NCI-H2029 treated with DMSO at 0.1 percent for 48 hours (cell line): ENCODE results near the gene MOV10L1.

ENCODE experiments used
- DNase-seq: peaks from one replicate; lab custom pipeline; 2025; lab: John Stamatoyannopoulos, UW

MOV10L1 gene

DNA sequence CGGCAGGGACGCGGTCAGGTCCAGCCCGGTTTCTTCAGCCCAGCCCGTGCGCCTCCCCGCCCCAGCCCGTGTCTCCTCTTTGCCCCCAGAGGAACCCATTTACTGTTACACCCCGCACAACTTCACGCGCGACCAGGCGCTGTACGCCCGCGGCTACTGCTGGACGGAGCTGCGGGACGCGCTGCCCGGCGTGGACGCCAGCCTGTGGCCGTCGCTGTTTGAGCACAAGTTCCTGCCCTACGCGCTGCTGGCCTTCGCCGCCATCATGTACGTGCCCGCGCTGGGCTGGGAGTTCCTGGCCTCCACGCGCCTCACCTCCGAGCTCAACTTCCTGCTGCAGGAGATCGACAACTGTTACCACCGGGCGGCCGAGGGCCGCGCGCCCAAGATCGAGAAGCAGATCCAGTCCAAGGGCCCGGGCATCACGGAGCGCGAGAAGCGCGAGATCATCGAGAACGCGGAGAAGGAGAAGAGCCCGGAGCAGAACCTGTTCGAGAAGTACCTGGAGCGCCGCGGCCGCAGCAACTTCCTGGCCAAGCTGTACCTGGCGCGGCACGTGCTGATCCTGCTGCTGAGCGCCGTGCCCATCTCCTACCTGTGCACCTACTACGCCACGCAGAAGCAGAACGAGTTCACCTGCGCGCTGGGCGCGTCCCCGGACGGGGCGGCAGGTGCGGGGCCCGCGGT, 87.2 kb downstream of the MOV10L1 start:
- DNase-seq: no peak

- no peak for DNase-seq
Measured at GRCh38 chr22:50177537-50178470, 88.0 kb downstream of the MOV10L1 start.

DNA sequence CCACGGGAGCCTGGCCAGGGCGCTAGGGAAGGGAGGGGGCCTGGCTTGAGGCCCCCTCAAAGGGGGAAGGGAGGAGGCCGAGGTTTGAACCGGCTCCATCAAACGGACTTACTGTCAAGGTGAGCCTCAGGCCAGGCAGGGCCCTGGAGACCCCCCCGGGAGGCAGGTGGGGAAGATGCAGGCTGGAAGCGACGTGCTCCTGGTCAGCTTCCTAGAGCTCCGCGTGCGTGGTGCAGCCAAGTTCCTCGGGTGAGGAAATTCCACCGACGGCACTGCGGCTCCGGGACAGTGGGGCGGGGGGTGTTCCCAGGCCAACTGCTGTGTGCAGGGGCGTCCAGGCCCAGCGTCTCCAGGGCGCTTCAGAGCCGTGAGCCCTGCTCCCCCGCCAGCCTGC, 88.7 kb downstream of the MOV10L1 start:
- DNase-seq: no peak

GRCh38 chr22:50178871-50179869, 89.4 kb downstream of the MOV10L1 start:
- DNase-seq: no peak

DNA sequence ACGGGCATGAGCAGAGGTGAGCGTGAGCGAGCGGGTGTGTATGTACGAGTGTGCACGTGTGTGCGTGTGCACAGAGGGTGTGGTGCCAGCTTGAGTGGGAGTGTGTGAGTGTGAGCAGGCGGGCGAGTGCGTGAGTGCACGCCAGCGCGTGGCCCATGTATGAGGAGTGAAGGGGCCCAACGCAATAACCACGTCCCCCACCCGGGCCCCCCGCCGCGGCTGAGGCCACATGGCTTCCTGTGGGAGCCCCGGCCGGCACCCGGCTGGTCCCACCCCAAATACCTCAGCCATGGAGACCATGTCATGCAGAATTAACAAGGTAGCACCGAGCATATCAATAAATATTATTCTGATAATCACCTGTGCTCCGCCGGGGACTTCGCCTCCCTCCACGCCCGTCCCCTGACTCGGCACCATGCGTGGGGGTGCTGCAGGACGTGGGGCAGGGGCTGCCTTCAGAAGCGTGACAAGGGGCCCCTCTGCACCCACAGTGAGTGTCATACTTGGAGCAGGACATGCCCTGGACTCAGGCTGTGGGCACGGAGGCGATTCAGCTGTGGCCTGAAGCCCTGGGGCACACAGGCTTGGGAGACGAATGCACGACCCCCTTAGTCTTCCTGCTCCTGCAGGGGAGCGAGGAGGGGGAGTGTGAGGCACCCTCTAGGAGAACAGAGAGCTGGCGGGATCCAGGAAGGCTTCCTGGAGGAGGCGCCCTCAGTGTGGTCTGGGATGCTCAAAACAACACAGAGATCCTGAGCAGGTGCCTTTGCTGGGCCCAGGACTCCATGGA, 90.3 kb downstream of the MOV10L1 start:
- no peak for DNase-seq

GRCh38 chr22:50180727-50181521, 91.1 kb downstream of the MOV10L1 start:
- DNase-seq: no peak

GRCh38 chr22:50182176-50183081, 92.6 kb downstream of the MOV10L1 start:
- peak; percentile 65 for DNase-seq

DNA sequence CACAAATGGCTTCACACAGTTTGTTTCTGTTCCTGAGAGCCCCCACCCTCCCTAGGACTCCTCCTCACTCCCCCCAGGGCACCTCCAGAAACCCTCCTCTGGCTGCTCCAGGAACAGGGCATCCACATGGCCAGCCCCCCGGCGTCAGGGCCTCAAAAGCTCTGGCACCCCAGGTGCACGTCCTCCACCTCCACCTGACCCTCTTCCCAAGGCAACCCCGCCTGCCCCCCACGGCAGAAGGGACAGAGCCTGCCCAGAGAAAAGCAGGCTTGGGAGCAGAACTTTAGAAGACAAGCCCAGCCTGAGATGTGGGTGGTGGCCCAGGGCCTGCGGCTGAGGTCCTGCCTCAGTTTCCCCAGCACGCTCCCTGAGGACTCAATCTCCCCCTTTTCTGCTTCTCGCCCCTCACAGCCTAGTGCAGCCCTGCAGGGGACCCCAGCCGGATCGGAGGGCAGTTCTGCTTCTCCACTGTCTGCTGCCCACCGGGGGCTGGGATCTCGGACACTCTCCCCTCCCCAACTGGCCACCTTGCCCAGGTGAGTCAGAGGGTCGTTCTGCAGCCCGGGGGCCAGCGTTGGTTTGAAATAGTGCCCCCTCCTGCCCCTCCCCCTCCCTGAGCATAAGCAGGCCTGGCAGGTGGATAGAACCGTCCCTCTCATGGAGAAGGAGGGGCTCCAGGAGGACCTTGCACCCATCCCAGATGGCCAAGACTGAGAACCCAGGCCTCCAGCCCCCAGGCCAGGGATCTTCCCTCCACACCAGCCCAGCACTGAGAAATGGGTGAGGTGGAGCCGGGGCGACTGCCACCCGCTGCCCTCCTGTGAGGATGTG, 93.5 kb downstream of the MOV10L1 start:
- no peak for DNase-seq

DNA sequence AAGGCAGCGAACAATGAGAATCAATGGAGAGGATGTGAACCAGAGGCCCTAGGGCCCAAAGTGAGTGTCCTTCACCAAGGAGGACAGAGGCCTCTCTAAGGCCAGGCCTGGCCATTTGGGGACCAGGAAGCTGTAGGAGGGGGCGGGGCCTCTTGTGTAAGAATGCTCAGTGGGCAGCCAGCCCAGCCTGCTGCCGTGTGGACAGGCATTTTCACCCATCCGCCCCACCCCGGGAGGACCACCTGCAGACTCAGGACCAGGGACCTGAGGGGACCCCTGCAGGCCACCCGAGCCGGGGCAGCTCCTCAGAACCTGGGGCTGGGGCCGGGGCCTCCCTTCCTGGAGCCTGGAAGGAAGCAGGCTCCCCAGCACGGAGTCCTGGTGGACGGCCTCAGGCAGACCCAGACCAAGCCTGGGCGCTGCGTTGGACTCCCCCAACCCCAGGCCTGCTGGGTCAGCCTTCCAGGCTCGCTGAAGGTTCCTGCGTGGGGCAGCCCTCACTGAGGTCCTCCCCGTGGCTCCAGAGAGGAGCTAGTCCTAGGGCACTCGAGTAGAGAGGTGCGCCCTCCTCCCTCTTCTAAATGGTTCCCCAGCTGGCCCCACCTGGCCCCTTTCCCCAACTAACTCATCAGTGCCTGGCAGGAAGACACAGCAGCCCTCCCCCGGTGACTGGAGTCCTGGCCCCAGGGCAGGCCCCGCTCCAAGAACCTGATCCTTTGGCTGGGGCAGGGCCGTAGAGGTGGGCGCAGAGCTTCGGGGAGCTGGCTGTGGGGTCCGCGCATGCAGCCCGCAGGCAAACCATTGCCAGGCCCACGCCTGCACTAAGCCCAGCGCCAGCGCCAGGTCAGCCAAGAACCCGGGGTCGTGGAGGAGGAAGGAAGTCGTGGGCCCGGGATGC, 94.4 kb downstream of the MOV10L1 start:
- DNase-seq: no peak

DNA sequence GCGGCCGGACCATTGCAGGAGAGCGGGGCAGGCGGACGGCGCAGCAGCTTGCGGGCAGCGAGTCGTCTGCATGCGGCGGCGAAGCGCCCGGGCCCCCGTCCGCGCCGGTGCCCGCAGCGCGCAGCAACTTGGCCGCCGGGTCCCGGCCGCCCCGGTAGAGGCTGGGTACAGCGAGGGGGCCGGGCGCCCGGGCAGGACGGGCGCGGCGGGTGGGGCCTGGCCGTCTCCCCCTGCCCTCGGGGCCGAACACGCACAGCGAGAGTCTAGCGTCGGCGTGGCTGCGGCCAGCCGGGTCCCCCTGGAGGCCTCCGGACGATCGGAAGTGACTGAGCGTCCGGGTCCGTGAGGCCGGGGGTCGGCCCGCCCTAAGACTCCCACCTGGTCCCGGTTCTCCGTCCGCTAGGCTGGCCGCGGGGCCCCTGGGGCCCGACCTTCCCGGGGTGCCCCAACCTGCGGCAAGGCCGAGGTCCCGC, 95.1 kb downstream of the MOV10L1 start:
- DNase-seq: no peak

GRCh38 chr22:50185375-50186087, 95.7 kb downstream of the MOV10L1 start, which contains the start of gene TRABD:
TRABD (plus strand) TSS chr22:50185913; CDS start chr22:50193061, 7,148 bp downstream.
- DNase-seq: no peak

DNA sequence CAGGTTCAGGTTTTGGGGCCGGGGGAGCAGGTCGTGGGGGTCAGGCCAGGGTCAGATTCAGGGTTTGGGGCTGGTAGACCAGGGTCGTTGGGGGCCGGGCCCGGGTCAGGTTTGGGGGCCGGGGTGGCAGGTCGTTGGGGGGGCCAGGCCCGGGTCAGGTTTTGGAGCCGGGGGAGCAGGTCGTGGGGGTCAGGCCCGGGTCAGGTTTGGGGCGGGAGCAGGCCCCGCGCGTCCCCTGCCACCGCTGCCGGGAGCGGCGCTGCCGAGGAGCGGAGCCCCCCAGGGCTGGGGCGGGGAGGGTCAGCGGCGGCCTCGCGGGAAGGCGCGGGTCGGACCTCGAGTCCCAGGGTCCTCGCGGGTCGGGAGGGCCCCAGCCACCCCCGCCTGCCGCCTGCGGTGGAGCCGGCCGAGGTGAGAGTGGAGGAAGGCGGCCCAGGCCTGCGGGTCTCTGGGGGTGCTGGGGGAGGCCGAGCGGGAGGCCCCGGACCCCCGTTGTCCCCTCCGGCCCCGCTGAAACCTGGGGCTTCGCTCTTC, 96.4 kb downstream of the MOV10L1 start:
- no peak for DNase-seq

DNA sequence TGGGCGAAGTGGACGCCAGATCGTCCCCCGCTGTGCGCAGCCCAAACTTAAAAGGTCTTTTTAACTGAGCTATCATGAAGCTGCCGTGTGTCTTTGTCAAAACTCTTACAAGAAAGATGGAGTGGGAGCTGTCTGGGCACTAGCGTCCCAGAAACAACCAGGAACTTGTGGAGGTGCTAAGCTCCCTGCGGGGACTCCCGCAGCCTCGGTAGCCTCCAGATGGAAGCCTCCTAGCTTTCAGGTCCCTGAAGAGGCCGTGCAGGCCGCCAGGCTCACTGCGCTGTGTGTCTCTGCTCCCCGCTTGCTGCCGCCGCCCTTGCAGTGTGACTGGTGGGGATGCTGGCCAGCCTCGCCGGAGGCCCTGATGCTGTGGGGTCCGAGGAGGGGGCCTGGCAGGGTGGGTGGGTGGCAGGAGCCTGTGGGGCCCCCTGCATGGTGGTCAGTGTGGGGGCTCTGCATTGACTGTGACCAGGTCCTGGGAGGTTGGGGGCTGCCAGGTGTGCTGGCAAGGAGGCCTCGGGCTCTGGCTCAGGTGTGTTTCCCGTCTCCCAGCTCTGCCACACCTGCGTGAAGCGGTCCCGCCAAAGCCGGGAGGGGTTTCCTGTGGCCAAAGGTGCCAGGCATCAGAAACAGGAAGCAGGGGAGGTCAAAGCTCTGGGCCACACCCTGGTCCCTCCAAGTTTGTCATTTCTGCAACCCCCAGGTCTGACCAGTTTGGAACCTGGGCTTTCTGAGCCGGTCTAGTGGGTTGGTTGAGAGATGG, 97.1 kb downstream of the MOV10L1 start:
- no peak for DNase-seq

DNA sequence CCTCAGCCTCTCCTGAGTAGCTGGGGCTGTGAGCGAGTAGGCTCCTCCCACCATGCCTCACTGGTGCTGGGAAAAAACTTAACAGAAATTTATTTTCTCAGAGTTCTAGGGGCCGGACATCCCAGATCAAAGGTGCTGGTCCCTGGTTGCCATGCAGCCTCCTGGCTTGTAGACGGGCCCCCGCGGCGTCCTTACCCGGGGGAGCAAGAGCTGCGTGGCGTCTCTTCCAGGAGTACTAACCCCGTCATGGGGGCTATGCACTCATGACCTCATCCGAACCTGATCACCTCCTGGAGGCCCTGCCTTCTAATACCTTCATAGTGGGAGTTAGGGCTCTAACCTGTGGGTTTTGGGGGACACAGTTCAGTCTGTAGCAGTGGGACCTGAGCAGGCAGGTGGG, 98.5 kb downstream of the MOV10L1 start:
- no peak for DNase-seq

GRCh38 chr22:50189184-50189848, 99.5 kb downstream of the MOV10L1 start:
- DNase-seq: no peak
